Activated naive CD8-positive, alpha-beta T cell treated with anti-CD3 and anti-CD28 coated beads, Interleukin-2, amount 10 ng/mL, durations not matched to agents 7 days and 5 days (primary cell): Measurements from ENCODE around the gene TST. TPM values are rescaled to one million over a fixed set of nuclear protein-coding genes. Genes with fewer than 3 reads are reported as not detected.

ENCODE experiments used
- ATAC-seq: fragments of 150-1000 bp; cut with Tn5 transposase; one replicate; pipeline ENCODE4 v1.10.0; 2021; ENCODE audit warnings: low read depth, moderate library complexity
- POLR2A ChIA-PET: fragments of 350-600 bp; sonication (Branson Sonifier 250); formaldehyde crosslinking; loops from one replicate; lab custom pipeline; 2021; ENCODE audit warnings: antibody characterized with exemption; lab: Charles Lee
- DNase-seq: peaks from one replicate; pipeline ENCODE4 v3.0.0; 2021
- H3K27ac Mint-ChIP-seq: one replicate; pipeline ENCODE4 v1.8.0; 2022; ENCODE audit warnings: mild to moderate bottlenecking, mixed read lengths
- H3K27me3 Mint-ChIP-seq: one replicate; pipeline ENCODE4 v1.8.0; 2022; ENCODE audit warnings: mild to moderate bottlenecking, moderate library complexity, mixed read lengths
- H3K36me3 Mint-ChIP-seq: one replicate; pipeline ENCODE4 v1.8.0; 2021; ENCODE audit warnings: mild to moderate bottlenecking, mixed read lengths
- H3K4me1 Mint-ChIP-seq: one replicate; pipeline ENCODE4 v1.8.0; 2021; ENCODE audit warnings: mixed read lengths
- H3K4me3 Mint-ChIP-seq: one replicate; pipeline ENCODE4 v1.8.0; 2022; ENCODE audit warnings: mild to moderate bottlenecking, moderate library complexity, mixed read lengths
- H3K9me3 Mint-ChIP-seq: one replicate; pipeline ENCODE4 v1.8.0; 2021; ENCODE audit warnings: mixed read lengths
- total RNA-seq, 2 experiments: library from RNA; stranded (reverse); gene quantifications; one replicate each; pipeline ENCODE4 v1.2.3, GENCODE V29; 2021

TST gene
- total RNA-seq, 2 experiments from 2014 or later, result 3.7 to 6.1 TPM

DNA sequence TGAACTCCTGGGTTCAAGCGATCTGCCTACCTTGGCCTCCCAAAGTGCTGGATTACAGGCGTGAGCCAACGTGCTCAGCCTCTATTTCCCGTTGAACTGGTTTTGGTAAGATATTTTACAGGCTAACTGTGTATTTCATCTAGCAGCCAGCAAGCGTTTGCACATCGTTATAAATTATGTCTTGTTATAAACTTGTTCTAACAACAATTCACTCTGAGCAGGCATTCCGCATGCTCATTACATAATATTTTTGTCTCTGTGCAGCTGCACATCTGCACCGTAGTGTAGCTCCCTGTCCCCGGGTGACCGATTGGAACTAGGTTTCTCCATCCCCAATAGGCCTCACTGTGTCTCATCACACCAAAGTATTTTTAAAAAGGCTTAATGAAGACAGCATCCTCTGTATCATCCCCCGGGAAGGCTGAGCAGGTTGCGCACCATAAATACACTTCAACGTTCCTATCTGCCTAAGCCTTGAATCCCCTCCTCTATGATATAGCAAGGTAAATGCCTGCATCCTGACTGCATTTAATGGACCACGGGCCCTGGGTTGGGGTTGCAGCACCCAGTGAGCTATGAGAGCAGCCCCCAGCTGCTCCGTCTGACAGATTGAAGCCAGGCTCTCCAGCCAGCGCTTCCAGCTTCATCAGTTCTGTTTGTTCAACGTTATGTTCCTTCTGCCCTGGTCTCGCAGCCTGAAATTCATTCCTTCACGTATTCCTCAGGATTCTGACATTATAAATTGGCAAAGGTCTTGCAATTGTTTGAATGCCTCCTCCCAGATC is 47.7 kb downstream of the TST start:
- Mint-ChIP-seq H3K9me3 (no peaks in the 10 kb centered on the region), H3K36me3 (no peaks in the 10 kb centered on the region), H3K27me3 (peaks cover 20% of the 10 kb centered on the region), H3K27ac (no peak overlapping the region), H3K4me3 (no peak overlapping the region), H3K4me1 (no peaks in the 10 kb centered on the region)
- POLR2A ChIA-PET, result no interaction called here
- ATAC-seq (no peak), DNase-seq (no peak)

DNA sequence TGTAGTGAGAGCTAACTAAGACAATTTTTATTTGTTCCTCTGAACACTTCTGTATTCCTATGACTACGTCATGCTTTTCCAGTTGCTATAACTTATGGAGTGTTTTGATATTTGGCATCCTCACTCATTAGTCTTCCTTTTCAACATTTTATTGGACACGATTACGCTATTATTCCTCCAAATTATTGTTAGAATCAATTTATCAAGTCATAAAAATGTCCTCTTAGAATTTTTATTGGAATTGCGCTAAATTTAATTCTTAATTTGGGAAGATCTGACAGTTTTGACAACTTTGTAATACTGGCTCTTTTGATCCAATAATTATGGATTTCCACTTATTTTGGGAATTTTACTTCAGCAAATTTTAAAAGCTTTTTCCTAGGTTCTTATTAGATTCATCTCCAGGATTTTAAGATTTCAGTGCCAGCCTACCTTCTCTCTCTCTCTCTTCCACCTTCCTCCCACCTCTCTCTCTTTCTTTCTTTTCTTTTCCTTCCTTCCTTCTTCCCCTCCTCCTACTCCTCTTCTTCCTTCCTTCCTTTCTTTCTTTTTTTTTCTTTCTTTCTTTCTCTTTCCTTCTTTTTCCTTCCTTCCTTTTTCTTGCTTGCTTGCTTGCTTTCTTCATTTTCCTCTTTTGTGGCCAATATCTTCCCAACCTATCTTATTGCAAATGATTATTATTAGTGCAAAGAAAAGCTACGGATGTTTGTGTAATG is 50.8 kb downstream of the TST start:
- Mint-ChIP-seq H3K4me3 (no peak overlapping the region), H3K27ac (no peak overlapping the region), H3K4me1 (peaks cover 6% of the 10 kb centered on the region), H3K27me3 (peaks cover 13% of the 10 kb centered on the region), H3K36me3 (no peaks in the 10 kb centered on the region), H3K9me3 (no peaks in the 10 kb centered on the region)
- DNase-seq, result no peak
- POLR2A ChIA-PET, result no interaction called here
- ATAC-seq, result no peak

- peaks cover 16% of the 10 kb centered on the region for H3K27me3 Mint-ChIP-seq
- H3K36me3 Mint-ChIP-seq, result no peaks in the 10 kb centered on the region
- no peak overlapping the region for H3K27ac Mint-ChIP-seq
- DNase-seq (no peak), ATAC-seq (no peak)
- no peaks in the 10 kb centered on the region for H3K9me3 Mint-ChIP-seq
- peaks cover 8% of the 10 kb centered on the region for H3K4me1 Mint-ChIP-seq
- POLR2A ChIA-PET, result no interaction called here
- no peak overlapping the region for H3K4me3 Mint-ChIP-seq
Measured at GRCh38 chr22:36966851-36967540, 52.3 kb downstream of the TST start.

DNA sequence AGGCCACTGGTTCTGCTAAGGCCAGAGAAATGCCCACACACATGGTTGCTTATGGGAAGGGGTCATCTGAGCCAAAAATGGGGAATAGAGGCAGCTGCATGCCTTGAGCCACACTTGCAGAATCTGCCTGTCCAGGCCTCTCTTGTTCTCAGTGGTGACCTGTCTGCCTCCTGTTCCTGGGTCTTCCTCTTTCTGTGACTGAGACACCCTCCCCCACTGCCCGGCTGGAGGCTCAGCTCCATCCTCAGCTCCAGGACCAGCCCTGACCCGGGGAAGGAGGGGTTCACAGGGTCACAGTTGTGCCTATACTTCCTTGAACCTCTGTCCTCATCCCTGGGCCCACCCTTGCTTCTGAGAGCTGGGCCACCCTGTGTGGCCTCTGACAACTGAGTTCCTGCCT is 53.6 kb downstream of the TST start:
- H3K4me3 Mint-ChIP-seq, result no peak overlapping the region
- H3K9me3 Mint-ChIP-seq, result no peaks in the 10 kb centered on the region
- peaks cover 8% of the 10 kb centered on the region for H3K4me1 Mint-ChIP-seq
- ATAC-seq (no peak), DNase-seq (no peak)
- no peaks in the 10 kb centered on the region for H3K36me3 Mint-ChIP-seq
- POLR2A ChIA-PET, result no interaction called here
- H3K27ac Mint-ChIP-seq, result no peak overlapping the region
- H3K27me3 Mint-ChIP-seq, result peaks cover 26% of the 10 kb centered on the region

- ATAC-seq (no peak), DNase-seq (no peak)
- Mint-ChIP-seq H3K4me3 (no peak overlapping the region), H3K27ac (no peak overlapping the region), H3K4me1 (peaks cover 8% of the 10 kb centered on the region), H3K9me3 (no peaks in the 10 kb centered on the region), H3K27me3 (peaks cover 29% of the 10 kb centered on the region), H3K36me3 (no peaks in the 10 kb centered on the region)
- POLR2A ChIA-PET, result no interaction called here
Measured at GRCh38 chr22:36964106-36964505, 55.1 kb downstream of the TST start.

- Mint-ChIP-seq H3K4me3 (no peak overlapping the region), H3K4me1 (peaks cover 8% of the 10 kb centered on the region), H3K27me3 (peaks cover 29% of the 10 kb centered on the region), H3K9me3 (peaks cover 4% of the 10 kb centered on the region), H3K36me3 (no peaks in the 10 kb centered on the region), H3K27ac (no peak overlapping the region)
- POLR2A ChIA-PET, result no interaction called here
- DNase-seq, result no peak
- no peak for ATAC-seq
Measured at GRCh38 chr22:36963302-36963701, 55.9 kb downstream of the TST start.

DNA sequence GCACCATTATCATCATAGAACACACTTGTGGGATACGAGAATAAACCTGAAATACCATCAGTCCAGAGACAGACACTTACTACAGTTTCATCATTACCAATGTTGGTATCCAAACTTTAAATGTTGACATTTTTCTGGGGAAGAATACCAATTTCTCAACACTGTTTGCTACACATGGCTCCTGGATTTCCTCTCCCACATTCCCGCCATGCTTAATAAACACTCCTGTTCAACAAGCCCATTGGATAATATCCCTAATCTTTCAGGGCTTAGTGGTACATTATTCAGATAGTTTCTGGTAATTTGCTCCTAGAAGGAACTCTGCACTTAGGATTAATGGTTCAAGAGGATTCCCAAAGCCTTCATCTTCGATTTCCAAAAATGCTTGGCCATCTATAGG is 57.6 kb downstream of the TST start:
- POLR2A ChIA-PET, result no interaction called here
- peaks cover 8% of the 10 kb centered on the region for H3K4me1 Mint-ChIP-seq
- DNase-seq, result no peak
- peaks cover 29% of the 10 kb centered on the region for H3K27me3 Mint-ChIP-seq
- H3K9me3 Mint-ChIP-seq, result peaks cover 11% of the 10 kb centered on the region
- ATAC-seq, result no peak
- H3K36me3 Mint-ChIP-seq, result peaks cover 2% of the 10 kb centered on the region
- no peak overlapping the region for H3K27ac Mint-ChIP-seq
- no peak overlapping the region for H3K4me3 Mint-ChIP-seq

Other genes starting within 250 kb of the TST start
- 10 to 100 TPM; 23.5 to 27.8 TPM for gene IFT27, start 243.3 kb downstream of the TST start, total RNA-seq
- gene PVALB, start 202.4 kb downstream of the TST start, total RNA-seq, result not detected
- gene NCF4, start 158.4 kb downstream of the TST start, total RNA-seq, result 10 to 100 TPM; 31.0 to 35.3 TPM
- 1 to 10 TPM; 1.1 to 1.3 TPM for gene CSF2RB, start 105.8 kb downstream of the TST start, total RNA-seq
- gene MPST, start 295 bp upstream of the TST start, total RNA-seq, result 10 to 100 TPM; 23.1 to 23.4 TPM
- gene KCTD17, start 32.3 kb upstream of the TST start, total RNA-seq, result 10 to 100 TPM; 28.1 to 34.7 TPM
- 1 to 10 TPM; 1.8 to 2.2 TPM for gene TMPRSS6, start 90.3 kb upstream of the TST start, total RNA-seq
- gene IL2RB, start 130.5 kb upstream of the TST start, total RNA-seq, result 100 to 1,000 TPM; 223 to 232 TPM
- gene C1QTNF6, start 168.8 kb upstream of the TST start, total RNA-seq, result 10 to 100 TPM; 15.2 to 15.7 TPM
- 10 to 100 TPM; 10.1 to 11.3 TPM for gene SSTR3, start 193.0 kb upstream of the TST start, total RNA-seq
- 1,000 to 10,000 TPM in 1 of 2 experiments, 100 to 1,000 TPM in 1; 963 to 1,011 TPM for gene RAC2, start 224.8 kb upstream of the TST start, total RNA-seq